ENCODE measurements around the gene FTCD. TPM values are rescaled to one million over a fixed set of nuclear protein-coding genes. Genes with fewer than 3 reads are reported as not detected.

The FTCD gene
- total RNA-seq, 2 experiments from 2014 or later, result 0.52 to 0.85 TPM

DNA sequence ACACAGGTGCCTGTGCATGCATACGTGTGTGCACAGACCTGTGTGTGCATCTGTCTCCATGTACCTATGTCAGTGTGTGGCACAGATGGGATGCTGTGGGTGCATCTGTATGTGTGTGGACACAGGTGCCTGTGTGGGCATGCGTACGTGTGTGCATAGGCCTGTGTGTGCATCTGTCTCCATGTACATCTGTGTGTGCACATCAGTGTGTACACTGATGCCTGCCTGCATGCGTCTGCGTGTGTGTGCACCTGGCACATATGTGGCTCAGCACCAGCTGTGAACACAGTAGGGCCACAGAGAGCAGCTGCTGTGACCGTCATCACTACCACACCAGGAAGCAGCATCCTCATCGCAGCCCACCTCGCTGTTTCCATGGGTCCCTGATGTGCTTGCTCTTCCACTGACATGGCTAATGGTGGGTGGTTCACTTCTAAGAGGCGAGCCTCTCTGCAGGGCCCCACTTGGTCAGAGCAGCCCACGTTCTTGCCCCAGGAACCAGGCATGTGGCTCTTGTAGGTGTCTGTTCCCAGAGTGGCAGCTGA lies 38.5 kb upstream of the FTCD start:
- TF ChIP-seq, protein P1, sequence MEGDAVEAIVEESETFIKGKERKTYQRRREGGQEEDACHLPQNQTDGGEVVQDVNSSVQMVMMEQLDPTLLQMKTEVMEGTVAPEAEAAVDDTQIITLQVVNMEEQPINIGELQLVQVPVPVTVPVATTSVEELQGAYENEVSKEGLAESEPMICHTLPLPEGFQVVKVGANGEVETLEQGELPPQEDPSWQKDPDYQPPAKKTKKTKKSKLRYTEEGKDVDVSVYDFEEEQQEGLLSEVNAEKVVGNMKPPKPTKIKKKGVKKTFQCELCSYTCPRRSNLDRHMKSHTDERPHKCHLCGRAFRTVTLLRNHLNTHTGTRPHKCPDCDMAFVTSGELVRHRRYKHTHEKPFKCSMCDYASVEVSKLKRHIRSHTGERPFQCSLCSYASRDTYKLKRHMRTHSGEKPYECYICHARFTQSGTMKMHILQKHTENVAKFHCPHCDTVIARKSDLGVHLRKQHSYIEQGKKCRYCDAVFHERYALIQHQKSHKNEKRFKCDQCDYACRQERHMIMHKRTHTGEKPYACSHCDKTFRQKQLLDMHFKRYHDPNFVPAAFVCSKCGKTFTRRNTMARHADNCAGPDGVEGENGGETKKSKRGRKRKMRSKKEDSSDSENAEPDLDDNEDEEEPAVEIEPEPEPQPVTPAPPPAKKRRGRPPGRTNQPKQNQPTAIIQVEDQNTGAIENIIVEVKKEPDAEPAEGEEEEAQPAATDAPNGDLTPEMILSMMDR (IDR thresholded peaks at IDR 0.05), result no peak
- Mint-ChIP-seq H3K4me3 (no peak overlapping the region), H3K9me3 (no peaks in the 10 kb centered on the region), H3K27ac (no peak overlapping the region), H3K27me3 (no peaks in the 10 kb centered on the region), H3K4me1 (ENCODE audit: low read depth) (no peaks in the 10 kb centered on the region), H3K36me3 (ENCODE audit: low read depth) (peaks cover 13% of the 10 kb centered on the region)
- intact Hi-C loops (cut with micrococcal nuclease), result no loop called here
- ChIA-PET CTCF (no interaction called here), POLR2A (no interaction called here)
- DNase-seq (no peak), ATAC-seq (no peak)

DNA sequence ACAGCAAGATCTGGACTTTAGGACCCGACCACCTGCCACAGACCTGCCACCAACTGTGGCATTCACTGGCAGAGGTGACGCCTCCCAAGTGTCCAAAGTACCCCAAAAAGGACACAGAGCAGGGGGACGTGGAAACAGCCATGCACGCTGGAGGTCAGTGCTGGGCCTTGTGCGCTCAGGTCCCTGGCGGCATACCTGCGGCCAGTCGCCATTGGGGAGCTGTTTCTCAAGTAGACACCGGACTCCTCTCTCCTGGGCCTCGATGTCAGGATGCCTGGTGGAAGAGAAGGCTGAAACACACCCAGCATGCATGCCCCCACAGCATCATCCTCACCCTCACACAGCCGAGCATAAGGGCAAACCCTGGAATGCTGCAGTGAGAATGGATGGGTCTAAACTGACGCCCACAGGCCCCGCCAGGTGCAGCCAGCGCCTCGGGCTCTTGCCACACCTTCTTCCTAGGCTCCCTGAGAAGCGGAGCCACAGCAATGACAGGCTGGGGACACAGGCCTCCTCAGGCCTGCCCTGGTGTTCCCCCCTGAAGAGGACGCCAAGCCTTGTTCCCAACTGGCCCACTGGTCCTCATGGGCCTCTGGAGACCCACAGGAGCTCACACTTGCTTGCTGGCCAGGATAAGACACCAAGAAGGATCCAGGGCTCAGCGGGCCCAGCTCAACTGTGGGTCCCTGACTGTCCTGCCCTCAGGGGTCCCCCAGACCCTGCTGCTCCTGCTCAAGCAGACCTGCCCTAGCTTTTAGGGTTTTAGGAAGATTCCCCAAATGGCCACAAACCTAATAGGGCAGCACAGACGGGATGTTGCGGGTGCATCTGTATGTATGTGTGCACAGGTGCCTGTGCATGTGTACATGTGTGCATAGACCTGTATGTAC lies 36.6 kb upstream of the FTCD start:
- H3K4me3 Mint-ChIP-seq, result no peak overlapping the region
- no peaks in the 10 kb centered on the region for H3K9me3 Mint-ChIP-seq
- no peak for ATAC-seq
- ChIA-PET POLR2A (interaction anchor here (1.0 kb wide), 1 partner anchor 20 kb away, joined by 3 read pairs; no protein-coding TSS in a partner anchor), CTCF (no interaction called here)
- H3K36me3 Mint-ChIP-seq (ENCODE audit: low read depth), result peaks cover 9% of the 10 kb centered on the region
- no peaks in the 10 kb centered on the region for H3K4me1 Mint-ChIP-seq (ENCODE audit: low read depth)
- H3K27ac Mint-ChIP-seq, result no peak overlapping the region
- TF ChIP-seq, protein P1 (IDR thresholded peaks at IDR 0.05), result no peak
- no peak for DNase-seq
- intact Hi-C loops (cut with micrococcal nuclease), result no loop called here
- no peaks in the 10 kb centered on the region for H3K27me3 Mint-ChIP-seq

DNA sequence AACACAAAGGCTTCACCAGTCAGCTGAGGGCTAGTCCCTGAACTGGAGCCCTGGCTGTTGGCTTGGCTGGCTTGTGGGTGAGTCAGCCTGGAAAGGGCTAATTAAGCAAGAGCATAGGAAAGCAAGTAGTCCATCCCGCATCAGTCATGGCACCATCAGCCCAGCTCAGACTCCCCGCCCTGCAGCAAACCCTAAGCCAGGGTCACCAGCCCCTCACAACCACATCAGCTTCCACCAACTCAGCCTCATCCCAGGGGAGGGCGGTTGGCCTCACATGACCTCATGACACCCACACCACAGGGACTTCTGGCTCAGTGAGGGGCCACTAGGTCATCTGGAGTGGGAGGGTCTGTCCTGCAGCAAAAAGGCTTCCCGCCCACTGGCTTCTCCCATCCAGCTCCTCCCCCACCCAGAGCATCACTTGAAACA lies 35.9 kb upstream of the FTCD start:
- Mint-ChIP-seq H3K9me3 (no peaks in the 10 kb centered on the region), H3K4me1 (ENCODE audit: low read depth) (no peaks in the 10 kb centered on the region), H3K27ac (no peak overlapping the region), H3K4me3 (no peak overlapping the region), H3K36me3 (ENCODE audit: low read depth) (peaks cover 9% of the 10 kb centered on the region), H3K27me3 (no peaks in the 10 kb centered on the region)
- intact Hi-C loops (cut with micrococcal nuclease), result no loop called here
- DNase-seq, result no peak
- CTCF ChIA-PET, result no interaction called here
- POLR2A ChIA-PET, result interaction anchor here (1.0 kb wide), 1 partner anchor 21 kb away, joined by 3 read pairs; no protein-coding TSS in a partner anchor
- no peak for ATAC-seq
- TF ChIP-seq, protein P1 (IDR thresholded peaks at IDR 0.05), result no peak

DNA sequence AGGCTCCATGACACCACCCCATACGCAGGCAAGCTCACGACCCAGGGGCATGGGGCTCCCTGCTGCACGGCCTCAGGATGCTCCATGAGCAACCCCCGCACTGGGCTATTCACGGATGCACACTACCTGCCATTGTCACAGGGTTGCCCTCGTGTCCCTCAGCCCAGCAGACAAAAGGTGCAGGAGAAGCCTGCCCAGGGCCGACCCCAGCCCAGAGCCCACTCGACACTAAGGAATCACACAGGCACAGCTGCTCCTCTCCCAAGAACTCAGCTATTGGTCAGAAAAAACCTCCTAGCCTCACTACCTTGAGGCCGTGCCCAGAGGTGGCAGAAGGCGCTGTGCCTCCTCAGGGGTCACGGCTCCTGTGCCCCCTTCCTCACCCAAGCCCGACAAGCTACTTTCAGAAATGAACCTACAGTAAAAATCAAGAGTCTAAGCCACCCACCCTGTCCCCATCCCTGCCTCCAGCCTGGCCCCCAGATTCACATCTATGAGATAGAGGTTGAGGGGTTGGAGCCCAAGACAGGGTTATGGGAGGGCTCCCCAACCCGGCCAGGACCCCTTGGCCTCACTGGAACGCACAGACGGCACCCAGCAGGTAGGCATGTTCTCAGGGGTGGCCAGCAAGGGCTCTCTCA lies 35.2 kb upstream of the FTCD start:
- ATAC-seq, result no peak
- H3K36me3 Mint-ChIP-seq (ENCODE audit: low read depth), result peaks cover 9% of the 10 kb centered on the region

More for the DNA sequence above, 35.2 kb upstream of the FTCD start:
- CTCF ChIA-PET, result no interaction called here
- POLR2A ChIA-PET, result interaction anchor here (1.0 kb wide), 1 partner anchor 21 kb away, joined by 3 read pairs; no protein-coding TSS in a partner anchor
- Mint-ChIP-seq H3K9me3 (no peaks in the 10 kb centered on the region), H3K4me1 (ENCODE audit: low read depth) (peaks cover 5% of the 10 kb centered on the region), H3K27ac (no peak overlapping the region), H3K4me3 (no peak overlapping the region), H3K27me3 (no peaks in the 10 kb centered on the region)
- DNase-seq, result no peak
- TF ChIP-seq, protein P1 (IDR thresholded peaks at IDR 0.05), result no peak
- intact Hi-C loops (cut with micrococcal nuclease), result no loop called here

Measured in activated CD8-positive, alpha-beta T cell treated with anti-CD3 and anti-CD28 coated beads for 36 hours (primary cell).